Endothelial cell of umbilical vein (primary cell): Measurements from ENCODE around the gene TPO. TPM values are rescaled to one million over a fixed set of nuclear protein-coding genes. Genes with fewer than 3 reads are reported as not detected.

Source experiments
- BruUV-seq: library from RNA; stranded (reverse); fragments of 400-500 nt; replicated peaks from 2 replicates; lab custom pipeline; 2021; lab: Mats Ljungman, UMichigan
- CTCF ChIA-PET: fragments of 300-600, 350-600 bp; sonication (Branson Sonifier 250); formaldehyde crosslinking; loops from one replicate; lab custom pipeline; 2021; ENCODE audit warnings: antibody characterized with exemption, inconsistent platforms; lab: Charles Lee
- POLR2A ChIA-PET: fragments of 300-600, 350-600 bp; sonication (Branson Sonifier 250); formaldehyde crosslinking; loops from one replicate; lab custom pipeline; 2021; ENCODE audit warnings: antibody characterized with exemption, inconsistent platforms; lab: Charles Lee
- DNase-seq: peaks from one replicate; pipeline ENCODE4 v3.0.0-alpha.2; 2011; ENCODE audit warnings: low read depth, low spot score
- FAIRE-seq: peaks from 2 replicates; lab custom pipeline; 2011; peaks lifted over from hg19 to GRCh38; lab: Jason Lieb, UNC
- H2AFZ ChIP-seq: 2 replicates; pipeline ENCODE4 v1.6.0; 2012; ENCODE audit warnings: low read depth, low read length, control low read depth, inconsistent platforms
- H3K27ac ChIP-seq: 2 replicates; pipeline ENCODE4 v1.5.1; 2011; ENCODE audit warnings: low read depth, mild to moderate bottlenecking, control low read depth, low read length, moderate library complexity; ENCODE audit not compliant: insufficient read depth
- H3K27me3 ChIP-seq, 2 experiments: 2 replicates each; pipeline versions ENCODE4 v1.6.0 to v1.6.1; 2011; ENCODE audit warnings: low read length in 2 of 2, mixed read lengths in 1 of 2; ENCODE audit not compliant: control insufficient read depth in 2 of 2, insufficient read depth in 2 of 2
- H3K36me3 ChIP-seq, 2 experiments: 2 replicates in 1 of 2; 3 replicates in 1 of 2; pipeline ENCODE4 v1.5.1; 2011; ENCODE audit warnings: low read length in 2 of 2, mild to moderate bottlenecking in 1 of 2, moderate library complexity in 1 of 2; ENCODE audit not compliant: control insufficient read depth in 2 of 2, insufficient read depth in 2 of 2; ENCODE audit errors: extremely low read depth in 1 of 2
- H3K4me1 ChIP-seq: 3 replicates; pipeline ENCODE4 v1.5.1; 2011; ENCODE audit warnings: mild to moderate bottlenecking, low read length; ENCODE audit not compliant: control insufficient read depth, insufficient read depth; ENCODE audit errors: extremely low read depth
- H3K4me2 ChIP-seq: 2 replicates; pipeline ENCODE4 v1.6.1; 2011; ENCODE audit warnings: low read length, control low read depth, mixed read lengths; ENCODE audit not compliant: insufficient read depth
- H3K4me3 ChIP-seq, 3 experiments: fragments of 200-600 bp in 1 of 3; sonication (generic), shearing (Covaris generic) in 1 of 3; replicated peaks in 1 of 3; 2 replicates each; pipeline ENCODE4 v1.5.1; 2011 to 2016; ENCODE audit warnings: control low read depth in 3 of 3, low read length in 3 of 3, mild to moderate bottlenecking in 2 of 3, inconsistent platforms in 1 of 3, low read depth in 1 of 3, moderate library complexity in 1 of 3; ENCODE audit not compliant: insufficient read depth in 1 of 3
- H3K79me2 ChIP-seq: 2 replicates; pipeline ENCODE4 v1.6.0; 2012; ENCODE audit warnings: low read length, inconsistent platforms; ENCODE audit not compliant: control insufficient read depth, insufficient read depth
- H3K9ac ChIP-seq: replicated peaks from 2 replicates; pipeline ENCODE3; 2011; ENCODE audit warnings: low read length, control low read depth; ENCODE audit not compliant: insufficient read depth; ENCODE audit errors: extremely low read depth
- H3K9me1 ChIP-seq: replicated peaks from 3 replicates; pipeline ENCODE4 v1.6.0; 2011; ENCODE audit warnings: mild to moderate bottlenecking, low read length; ENCODE audit not compliant: control insufficient read depth, insufficient read depth; ENCODE audit errors: extremely low read depth
- H3K9me3 ChIP-seq: replicated peaks from 2 replicates; pipeline ENCODE4 v1.5.1; 2012; ENCODE audit warnings: low read length, inconsistent platforms; ENCODE audit not compliant: control insufficient read depth, insufficient read depth
- H4K20me1 ChIP-seq: replicated peaks from 2 replicates; pipeline ENCODE3; 2011; ENCODE audit warnings: mild to moderate bottlenecking, low read length; ENCODE audit not compliant: control insufficient read depth, insufficient read depth; ENCODE audit errors: extremely low read depth
- EZH2 ChIP-seq: IDR thresholded peaks from 2 replicates; pipeline ENCODE4 v1.6.1; 2012; ENCODE audit warnings: borderline replicate concordance, low read depth, mild to moderate bottlenecking, moderate library complexity, low read length, inconsistent platforms; ENCODE audit not compliant: severe bottlenecking
- FOS ChIP-seq: IDR thresholded peaks from 2 replicates; pipeline ENCODE4 v1.6.1; 2011; ENCODE audit warnings: mild to moderate bottlenecking, low read length, moderate library complexity, borderline replicate concordance; ENCODE audit not compliant: insufficient read depth
- GATA2 ChIP-seq: IDR thresholded peaks from 2 replicates; pipeline ENCODE4 v1.7.0; 2011; ENCODE audit warnings: low read depth, mild to moderate bottlenecking, moderate library complexity, mixed read lengths, low read length; ENCODE audit not compliant: insufficient read length, insufficient read depth
- JUN ChIP-seq: IDR thresholded peaks from 2 replicates; pipeline ENCODE4 v1.6.1; 2011; ENCODE audit warnings: borderline replicate concordance, low read depth; ENCODE audit not compliant: insufficient read length, insufficient read depth
- MYC ChIP-seq: IDR thresholded peaks from one replicate; pipeline ENCODE4 v1.6.1; 2011; ENCODE audit warnings: mild to moderate bottlenecking, low read depth, low read length
- POLR2A ChIP-seq: IDR thresholded peaks from 2 replicates; pipeline ENCODE4 v1.6.1; 2012; ENCODE audit warnings: low read depth, mild to moderate bottlenecking, control low read depth, low read length
- POLR2AphosphoS5 ChIP-seq: IDR thresholded peaks from 2 replicates; pipeline ENCODE4 v1.6.1; 2012; ENCODE audit warnings: low read depth, mild to moderate bottlenecking, control low read depth, low read length, moderate library complexity; ENCODE audit not compliant: insufficient read depth
- dilution Hi-C: fragments of 300-500 bp; cut with MboI; formaldehyde crosslinking; loops from one replicate; pipeline ENCODE4 v1.15.0; 2019; ENCODE audit warnings: low sequenced_read_pairs; ENCODE audit not compliant: extremely low pct_ligation_motif_present
- intact Hi-C: fragments of 100-400 bp; cut with micrococcal nuclease; formaldehyde crosslinking; loops from one replicate; pipeline ENCODE4 v1.10.0; 2022
- polyA plus RNA-seq, 4 experiments: library from polyadenylated mRNA; depleted of rRNA in 3 of 4; stranded (reverse) in 3 of 4; unstranded in 1 of 4; fragments of >200 nt; gene quantifications; 2 replicates each; pipeline versions ENCODE4 v1.2.1 to v1.2.3, GENCODE V29; 2011 to 2012; ENCODE audit warnings: missing spikeins in 1 of 4
- total RNA-seq: library from RNA; stranded (reverse); gene quantifications from 2 replicates; pipeline ENCODE4 v1.2.3, GENCODE V29; 2021
- TF ChIP-seq, protein P1 (sequence below): IDR thresholded peaks from 2 replicates; pipeline ENCODE4 v1.6.1; 2011; ENCODE audit not compliant: insufficient read depth, insufficient read length
- TF ChIP-seq, protein P2 (sequence below), 2 donors: IDR thresholded peaks; 1 replicate in 1 of 2; 2 replicates in 1 of 2; pipeline ENCODE4 v1.5.1; 2011; ENCODE audit warnings: low read length in 2 of 2, mild to moderate bottlenecking in 2 of 2, moderate library complexity in 2 of 2, control low read depth in 1 of 2, inconsistent platforms in 1 of 2, low read depth in 1 of 2; ENCODE audit not compliant: insufficient read depth in 1 of 2; ENCODE audit errors: extremely low read depth in 1 of 2

The TPO gene
- total and polyA plus RNA-seq, 2 donors (not counting 3 experiments of a cell fraction or from before 2014, with no cell fraction given) = not detected

DNA sequence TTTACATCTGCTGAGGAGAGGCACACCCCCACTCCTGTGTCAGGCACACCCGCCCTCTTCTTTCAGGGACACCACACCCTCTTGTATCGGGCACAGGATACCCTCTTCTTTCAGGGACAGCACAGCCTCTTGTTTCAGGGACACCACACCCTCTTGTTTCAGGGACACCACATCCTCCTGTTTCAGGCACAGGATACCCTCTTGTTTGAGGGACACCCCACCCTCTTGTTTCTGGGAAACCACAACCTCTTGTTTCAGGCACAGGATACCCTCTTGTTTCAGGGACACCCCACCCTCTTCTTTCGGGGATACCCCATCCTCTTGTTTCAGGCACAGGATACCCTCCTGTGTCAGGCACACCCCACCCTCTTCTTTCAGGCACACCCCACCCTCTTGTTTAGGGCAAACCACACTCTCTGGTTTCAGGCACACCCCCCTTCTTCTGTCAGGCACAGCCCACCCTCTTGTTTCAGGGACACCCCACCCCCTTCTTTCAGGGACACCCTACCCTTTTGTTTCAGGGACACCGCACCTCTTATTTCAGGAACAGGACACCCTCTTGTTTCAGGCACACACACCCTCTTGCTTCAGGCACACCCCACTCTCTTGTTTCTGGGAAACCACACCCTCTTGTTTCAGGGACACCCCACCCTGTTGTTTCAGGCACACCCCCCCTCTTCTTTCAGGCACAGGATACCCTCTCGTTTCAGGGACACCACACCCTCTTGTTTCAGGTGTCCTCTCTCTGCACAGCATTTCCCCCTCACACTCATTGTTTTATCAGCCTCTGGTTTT lies 96.2 kb downstream of the TPO start:
- ChIA-PET CTCF (no interaction called here), POLR2A (no interaction called here)
- H4K20me1 ChIP-seq = no peaks in the 10 kb centered on the region
- no peak overlapping the region for H3K4me2 ChIP-seq
- dilution Hi-C loops (no loop called here), intact Hi-C loops (no loop called here)
- H3K4me1 ChIP-seq = no peaks in the 10 kb centered on the region
- H3K27me3 ChIP-seq = no peaks in the 10 kb centered on the region
- H3K4me3 ChIP-seq = no peak overlapping the region
- no peaks in the 10 kb centered on the region for H3K79me2 ChIP-seq
- no peaks in the 10 kb centered on the region for H3K36me3 ChIP-seq
- H3K27ac ChIP-seq = no peak overlapping the region
- H3K9ac ChIP-seq = no peak overlapping the region
- BruUV-seq = no TSS peak
- no peaks in the 10 kb centered on the region for H3K9me3 ChIP-seq
- no peak overlapping the region for H2AFZ ChIP-seq
- DNase-seq = no peak
- FAIRE-seq = no peak
- no peaks in the 10 kb centered on the region for H3K9me1 ChIP-seq
- TF ChIP-seq FOS = no peak
- TF ChIP-seq, protein P1, sequence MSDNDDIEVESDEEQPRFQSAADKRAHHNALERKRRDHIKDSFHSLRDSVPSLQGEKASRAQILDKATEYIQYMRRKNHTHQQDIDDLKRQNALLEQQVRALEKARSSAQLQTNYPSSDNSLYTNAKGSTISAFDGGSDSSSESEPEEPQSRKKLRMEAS = no peak
- no peak for TF ChIP-seq EZH2
- no peak for TF ChIP-seq POLR2AphosphoS5
- TF ChIP-seq, protein P2, sequence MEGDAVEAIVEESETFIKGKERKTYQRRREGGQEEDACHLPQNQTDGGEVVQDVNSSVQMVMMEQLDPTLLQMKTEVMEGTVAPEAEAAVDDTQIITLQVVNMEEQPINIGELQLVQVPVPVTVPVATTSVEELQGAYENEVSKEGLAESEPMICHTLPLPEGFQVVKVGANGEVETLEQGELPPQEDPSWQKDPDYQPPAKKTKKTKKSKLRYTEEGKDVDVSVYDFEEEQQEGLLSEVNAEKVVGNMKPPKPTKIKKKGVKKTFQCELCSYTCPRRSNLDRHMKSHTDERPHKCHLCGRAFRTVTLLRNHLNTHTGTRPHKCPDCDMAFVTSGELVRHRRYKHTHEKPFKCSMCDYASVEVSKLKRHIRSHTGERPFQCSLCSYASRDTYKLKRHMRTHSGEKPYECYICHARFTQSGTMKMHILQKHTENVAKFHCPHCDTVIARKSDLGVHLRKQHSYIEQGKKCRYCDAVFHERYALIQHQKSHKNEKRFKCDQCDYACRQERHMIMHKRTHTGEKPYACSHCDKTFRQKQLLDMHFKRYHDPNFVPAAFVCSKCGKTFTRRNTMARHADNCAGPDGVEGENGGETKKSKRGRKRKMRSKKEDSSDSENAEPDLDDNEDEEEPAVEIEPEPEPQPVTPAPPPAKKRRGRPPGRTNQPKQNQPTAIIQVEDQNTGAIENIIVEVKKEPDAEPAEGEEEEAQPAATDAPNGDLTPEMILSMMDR (IDR thresholded peaks at IDR 0.05; ENCODE audit: extremely low read depth in 1 of 2, insufficient read depth in 1 of 2, low read depth in 1 of 2, low read length in 2 of 2) = no peak
- TF ChIP-seq POLR2A = no peak
- no peak for TF ChIP-seq GATA2
- no peak for TF ChIP-seq JUN
- no peak for TF ChIP-seq MYC
